Fibroblast of mammary gland (primary cell): ENCODE results near the gene GRB10.

ENCODE experiments used
- DNase-seq: peaks from one replicate; pipeline ENCODE4 v3.0.0-alpha.2; 2010; ENCODE audit warnings: low read depth
- H3K4me3 ChIP-seq: 2 replicates; pipeline ENCODE4 v1.5.1; 2011; ENCODE audit warnings: low read depth, mild to moderate bottlenecking, low read length, moderate library complexity; ENCODE audit not compliant: control insufficient read depth
- CTCF ChIP-seq: conservative IDR thresholded peaks from 2 replicates; pipeline ENCODE4 v1.5.1; 2011; ENCODE audit warnings: low read depth, low read length, inconsistent platforms; ENCODE audit not compliant: control insufficient read depth, insufficient read depth

The GRB10 gene

GRCh38 chr7:50762337-50762736, 20.4 kb downstream of the GRB10 start:
- TF ChIP-seq CTCF, result no peak
- no peak overlapping the region for H3K4me3 ChIP-seq
- no peak for DNase-seq

- no peak for DNase-seq
- no peak for TF ChIP-seq CTCF
- no peak overlapping the region for H3K4me3 ChIP-seq
These were observed 21.0 kb downstream of the GRB10 start for GRCh38 chr7:50761713-50762112.

GRCh38 chr7:50757703-50758390, 24.8 kb downstream of the GRB10 start:
- DNase-seq, result no peak
- H3K4me3 ChIP-seq, result no peak overlapping the region
- TF ChIP-seq CTCF, result no peak

GRCh38 chr7:50756180-50756579, 26.5 kb downstream of the GRB10 start:
- no peak for TF ChIP-seq CTCF
- no peak for DNase-seq
- no peak overlapping the region for H3K4me3 ChIP-seq

GRCh38 chr7:50754684-50755083, 28.0 kb downstream of the GRB10 start:
- no peak for TF ChIP-seq CTCF
- DNase-seq, result no peak

GRCh38 chr7:50754241-50754640, 28.5 kb downstream of the GRB10 start:
- no peak for DNase-seq
- TF ChIP-seq CTCF, result no peak
- no peak overlapping the region for H3K4me3 ChIP-seq

More at GRCh38 chr7:50754684-50755083, 28.0 kb downstream of the GRB10 start:
- H3K4me3 ChIP-seq, result no peak overlapping the region

- no peak for DNase-seq
- H3K4me3 ChIP-seq, result no peak overlapping the region
- TF ChIP-seq CTCF, result no peak
These were observed 30.3 kb downstream of the GRB10 start for GRCh38 chr7:50752422-50752821.
